Activated naive CD4-positive, alpha-beta T cell treated with Interleukin-2 at 50 U/mL for 16 hours (primary cell): ENCODE results near the gene MIGA1.
"Not testable (repeated sequence)": the region's sequence is repeated elsewhere in the genome, so short reads cannot be mapped to it uniquely, and the experiment has no call there.

Experiments
- DNase-seq: peaks from one replicate; pipeline ENCODE4 v3.0.0-alpha.2; 2020

Gene MIGA1

GRCh38 chr1:77850082-77850481, 70.6 kb downstream of the MIGA1 start:
- no peak for DNase-seq

- DNase-seq = no peak
Observed at GRCh38 chr1:77857552-77857951, 78.1 kb downstream of the MIGA1 start.

DNA sequence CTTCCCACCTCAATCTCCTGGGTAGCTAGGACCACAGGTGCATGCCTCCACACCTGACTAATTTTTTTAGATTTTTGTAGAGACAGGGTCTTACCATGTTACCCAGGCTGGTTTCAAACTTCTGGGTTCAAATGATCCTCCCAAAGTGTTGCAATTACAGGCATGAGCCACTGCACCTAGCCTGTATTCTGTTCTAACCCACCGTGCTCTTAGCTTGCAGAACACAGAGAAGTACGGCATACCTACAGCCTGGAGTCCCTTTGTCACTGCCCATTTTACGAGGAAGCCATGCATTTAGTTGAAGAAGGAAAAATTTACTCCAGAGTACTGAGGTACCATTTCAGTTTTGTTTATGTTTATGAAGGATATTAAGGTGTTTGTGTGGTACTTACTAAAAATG, 79.3 kb downstream of the MIGA1 start:
- DNase-seq = no peak

DNA sequence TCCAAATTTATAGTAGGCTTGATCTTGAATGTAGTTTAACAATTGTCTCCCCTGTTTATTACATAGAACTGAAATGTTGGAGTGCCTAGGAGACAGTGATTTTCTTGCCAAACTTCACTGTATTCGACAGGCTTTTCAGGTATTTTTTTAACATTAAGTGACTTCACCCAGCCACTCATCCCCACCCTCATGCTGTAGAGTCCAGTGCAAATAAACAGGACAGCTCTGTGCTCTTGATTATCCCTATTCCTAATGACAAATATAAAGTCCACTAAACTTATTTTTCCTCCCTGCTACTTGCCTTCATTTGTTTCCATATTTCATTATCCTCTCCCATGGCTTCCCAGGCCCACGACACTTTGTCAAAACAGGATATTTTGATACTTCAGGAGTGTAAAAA, 79.8 kb downstream of the MIGA1 start:
- no peak for DNase-seq

- DNase-seq = no peak
Observed at GRCh38 chr1:77866296-77866695, 86.8 kb downstream of the MIGA1 start.

DNA sequence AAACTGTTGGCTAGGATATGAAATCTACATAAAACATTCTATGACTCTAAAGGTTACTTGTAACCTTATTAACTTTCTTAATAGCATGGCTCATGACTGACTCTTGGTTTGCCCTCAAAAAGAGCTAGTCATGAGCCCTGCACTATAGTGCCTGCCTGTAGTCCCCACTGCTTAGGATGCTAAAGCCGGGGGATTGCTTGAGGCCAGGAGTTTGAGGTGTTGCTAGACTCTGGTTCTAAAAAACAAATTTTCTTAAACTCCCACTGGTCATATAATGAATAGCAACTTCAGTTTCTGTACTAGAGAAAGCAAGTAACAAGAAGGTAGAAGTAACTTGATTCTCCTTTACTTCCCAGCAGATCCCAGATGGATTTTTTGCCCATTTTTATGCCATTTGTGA, 93.2 kb downstream of the MIGA1 start:
- DNase-seq = no peak

GRCh38 chr1:77873461-77873860, 94.0 kb downstream of the MIGA1 start:
- no peak for DNase-seq

DNA sequence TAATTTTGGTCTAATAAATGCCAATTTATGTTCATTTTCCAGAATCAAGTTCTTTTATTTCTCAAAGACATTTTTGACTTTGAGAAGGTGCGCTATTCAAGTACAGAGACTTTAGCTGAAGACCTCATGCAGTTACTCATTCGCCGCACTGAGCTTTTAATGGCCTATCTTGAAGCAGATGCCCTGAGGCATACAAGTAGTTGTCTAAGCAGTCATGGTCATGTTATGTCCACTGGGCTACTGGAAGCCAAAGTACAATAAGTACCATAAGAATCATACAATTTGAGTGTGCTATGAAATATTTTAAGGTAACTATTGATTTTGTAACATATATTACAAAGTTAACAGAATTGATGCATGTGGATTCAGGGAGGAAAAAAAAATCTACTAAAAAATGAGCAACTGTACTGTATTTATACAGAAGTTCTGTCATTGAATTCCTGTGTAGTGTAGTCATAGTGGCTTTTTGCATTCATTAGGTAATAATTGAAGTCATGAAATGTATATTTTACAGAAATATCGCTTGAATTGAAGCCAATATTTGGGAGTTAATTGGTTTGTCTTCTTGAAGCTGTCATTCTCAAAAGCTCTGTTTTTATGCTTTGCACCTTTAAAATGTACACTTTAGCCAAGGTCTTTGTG, 95.5 kb downstream of the MIGA1 start:
- no peak for DNase-seq

GRCh38 chr1:77876884-77877283, 97.4 kb downstream of the MIGA1 start:
- no peak for DNase-seq

- DNase-seq = no peak
Observed at GRCh38 chr1:77881061-77881460, 101.6 kb downstream of the MIGA1 start.

- no peak for DNase-seq
Observed at GRCh38 chr1:77882411-77882810, 103.0 kb downstream of the MIGA1 start.

DNA sequence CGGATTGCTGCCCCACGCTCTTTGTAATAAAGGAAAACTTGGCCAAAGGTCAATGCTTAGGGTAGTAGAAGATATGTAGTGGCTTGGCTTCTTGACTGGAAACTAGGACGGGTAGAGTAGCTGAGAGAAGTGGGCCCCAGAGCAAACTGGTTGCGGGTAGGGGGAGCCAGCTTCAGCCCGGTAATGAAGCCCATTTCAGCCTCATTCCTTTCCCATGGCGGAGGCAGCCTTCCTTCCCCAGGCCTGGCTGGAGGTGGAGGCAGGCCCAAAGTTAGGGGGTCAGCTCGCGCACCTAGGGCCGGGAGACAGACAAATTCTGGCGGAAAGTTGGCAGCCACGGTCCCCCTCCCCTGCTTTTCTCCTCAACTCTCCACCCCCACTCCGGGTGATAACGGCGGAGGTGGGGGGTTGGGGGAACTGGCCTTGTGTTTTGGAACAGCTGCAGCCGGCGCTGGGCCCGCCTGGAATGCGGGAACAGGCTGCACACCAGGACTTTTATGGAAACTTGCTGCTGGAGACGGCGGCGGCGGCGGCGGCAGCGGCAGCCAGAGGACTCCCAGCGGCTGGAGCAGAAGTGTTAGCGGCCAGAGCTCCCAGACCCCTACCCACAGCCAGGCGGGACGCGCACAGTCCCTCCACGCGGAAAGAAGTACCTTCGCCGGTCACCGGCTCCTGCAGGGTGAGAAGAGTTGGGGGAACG, 108.8 kb downstream of the MIGA1 start, which contains the start of gene NEXN:
TSS of gene NEXN (plus strand) at position 544 of the 700 bp plus-strand sequence. CDS start 27,483 bp downstream, outside the sequence.
- DNase-seq = peak; percentile 6

GRCh38 chr1:77888781-77889642, 109.6 kb downstream of the MIGA1 start:
- no peak for DNase-seq

- no peak for DNase-seq
Observed at GRCh38 chr1:77889671-77890070, 110.2 kb downstream of the MIGA1 start.

DNA sequence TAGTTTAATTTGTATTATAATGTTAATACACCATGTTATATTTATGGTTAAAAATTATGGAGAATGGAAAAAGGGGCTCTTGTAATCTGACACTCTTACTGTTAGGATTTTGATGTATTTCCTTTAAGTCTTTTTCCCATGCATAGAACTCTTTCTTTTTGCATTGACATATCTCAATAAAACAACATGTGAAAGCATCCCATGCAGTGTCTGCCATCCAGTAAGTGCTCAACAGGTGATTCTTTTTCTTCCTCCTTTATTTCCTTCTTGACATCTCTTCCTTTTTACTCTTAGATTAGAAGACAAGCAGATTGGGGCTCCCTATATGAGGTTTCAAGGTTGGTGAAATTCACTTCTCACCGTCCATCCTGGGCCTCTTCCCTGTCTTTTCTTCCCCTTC, 111.8 kb downstream of the MIGA1 start:
- no peak for DNase-seq

DNA sequence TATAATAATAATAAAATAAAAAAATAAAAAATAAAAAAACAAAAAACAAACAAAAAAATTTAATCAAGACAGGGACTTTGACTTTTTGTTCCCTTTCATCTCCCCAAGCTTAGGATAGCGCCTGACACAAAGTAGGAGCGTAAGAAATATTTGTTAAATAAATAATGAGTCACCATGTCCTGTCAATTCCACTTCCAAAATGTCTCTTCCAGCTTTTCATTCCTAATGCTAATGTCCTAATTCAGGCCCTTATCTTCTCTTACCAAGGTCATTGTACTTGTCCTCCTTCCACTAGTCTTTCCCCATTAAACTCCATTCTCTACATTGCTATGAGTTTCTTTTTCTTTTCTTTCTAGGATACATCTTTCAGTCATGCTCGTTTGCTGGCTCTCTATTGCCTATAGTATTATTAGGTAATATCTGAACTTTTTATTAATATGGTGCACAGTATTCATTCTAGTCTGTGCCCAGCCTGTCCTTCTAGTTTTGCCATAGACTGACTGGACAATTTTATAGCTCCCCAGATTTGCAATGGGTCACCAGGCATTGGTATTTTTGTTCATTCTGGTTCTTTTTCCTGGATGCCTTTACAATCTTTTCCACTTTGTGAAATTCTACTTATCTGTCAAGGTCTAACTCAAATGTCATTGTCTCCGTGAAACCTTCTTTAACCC, 120.3 kb downstream of the MIGA1 start:
- DNase-seq = no peak

DNA sequence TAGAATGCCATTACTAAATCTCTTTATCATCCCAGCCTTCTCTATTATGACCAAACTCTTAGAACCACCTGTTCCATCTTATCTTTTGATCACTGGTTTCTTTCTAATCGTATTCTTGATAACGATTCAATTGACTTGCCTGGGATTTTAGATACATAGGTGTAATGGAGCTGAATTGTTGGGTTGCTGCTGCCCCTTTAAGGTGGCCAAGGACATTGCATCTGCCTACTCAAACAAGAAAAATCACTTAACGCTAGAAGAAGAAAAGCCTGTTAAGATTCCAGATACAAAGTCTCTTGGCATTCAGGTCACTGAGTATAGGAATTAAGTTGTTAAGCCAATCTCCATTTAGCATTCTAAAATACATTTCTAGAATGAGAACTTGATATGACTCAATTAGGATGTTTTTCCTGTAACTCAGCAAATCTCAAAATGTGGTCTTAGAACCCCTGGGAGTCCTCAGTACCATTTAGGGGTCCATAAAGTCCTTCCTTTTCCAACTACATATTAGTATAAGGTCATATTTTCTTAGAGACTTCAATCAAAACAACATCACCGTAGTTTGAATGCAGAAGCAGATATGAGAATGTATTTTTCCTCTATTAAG, 121.3 kb downstream of the MIGA1 start:
- DNase-seq = no peak

DNA sequence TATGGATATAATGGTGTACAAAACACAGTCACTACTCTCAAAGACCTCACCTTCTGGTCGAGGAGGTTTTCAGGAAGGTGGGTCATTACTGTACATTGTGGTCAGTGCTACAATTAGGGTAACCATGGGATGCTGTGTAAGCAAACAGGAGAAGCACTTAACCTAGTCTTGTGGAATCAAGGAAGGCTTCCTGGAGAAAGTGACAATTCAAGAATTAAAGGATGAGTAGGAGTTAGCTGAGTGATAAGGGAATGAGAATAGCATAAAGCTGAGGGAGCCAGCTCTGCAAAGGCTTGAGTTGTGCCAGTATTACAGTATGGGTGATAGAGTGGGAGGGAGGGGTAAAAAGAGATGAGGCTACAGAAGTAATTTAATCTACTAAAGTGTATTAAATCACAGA, 126.2 kb downstream of the MIGA1 start:
- no peak for DNase-seq

DNA sequence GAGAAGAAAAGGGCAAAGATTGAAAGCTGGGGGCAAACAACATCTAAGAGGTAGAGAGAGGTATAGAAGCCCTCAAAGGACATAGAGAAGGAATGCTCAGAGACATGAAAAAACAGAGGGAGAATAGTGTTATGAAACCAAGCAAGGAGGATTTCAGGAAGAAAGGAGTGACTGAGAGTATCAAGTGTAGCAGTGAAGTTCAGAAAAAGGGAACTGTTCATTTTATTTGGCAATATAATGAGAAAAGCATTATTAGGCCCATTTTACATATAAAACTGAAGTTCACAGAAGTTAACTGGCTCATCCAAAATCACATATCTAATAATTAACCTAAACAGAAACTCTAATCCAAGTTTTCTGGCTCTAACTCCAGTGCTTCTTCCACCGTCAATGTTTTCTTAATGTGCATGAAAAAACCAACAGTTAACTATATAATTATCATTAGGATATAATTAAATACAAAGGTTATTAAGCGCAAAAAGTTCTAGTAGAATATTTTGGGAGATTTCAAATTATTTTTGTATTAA, 126.6 kb downstream of the MIGA1 start:
- DNase-seq = no peak

DNA sequence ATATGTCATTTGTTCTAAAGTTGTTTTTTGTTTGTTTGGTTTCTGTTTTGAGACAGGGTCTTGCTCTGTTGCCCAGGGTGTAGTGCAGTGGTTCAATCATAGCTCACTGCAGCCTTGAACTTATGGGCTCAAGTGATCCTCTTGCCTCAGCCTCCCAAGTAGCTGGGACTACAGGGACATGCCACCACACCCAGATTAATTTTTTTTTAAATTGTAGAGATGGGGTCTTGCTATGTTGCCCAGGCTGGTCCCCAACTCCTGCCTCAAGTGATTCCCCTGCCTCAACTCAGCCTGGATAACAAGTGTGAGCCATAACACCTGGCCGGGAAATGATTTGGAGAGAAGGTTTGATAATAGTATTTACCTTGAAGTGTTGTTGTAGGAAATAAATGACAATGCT, 127.2 kb downstream of the MIGA1 start:
- DNase-seq = no peak

DNA sequence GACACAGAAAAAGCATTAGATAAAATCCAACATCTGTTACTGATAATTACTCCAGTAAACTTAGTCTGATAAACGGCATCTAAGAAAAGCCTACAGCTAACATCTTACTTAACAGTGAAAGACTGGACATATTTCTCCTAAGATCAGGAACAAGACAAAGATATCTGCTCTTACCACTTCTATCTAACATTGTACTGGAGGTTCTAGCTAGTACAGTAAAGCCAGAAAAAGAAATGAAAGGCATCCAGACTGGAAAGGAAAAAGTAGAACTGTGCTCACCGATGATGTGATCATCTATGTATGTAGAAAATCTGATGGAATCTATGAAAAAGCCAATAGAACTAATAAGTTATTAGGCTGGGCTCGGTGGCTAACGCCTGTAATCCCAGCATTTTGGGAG, 130.7 kb downstream of the MIGA1 start:
- no peak for DNase-seq

DNA sequence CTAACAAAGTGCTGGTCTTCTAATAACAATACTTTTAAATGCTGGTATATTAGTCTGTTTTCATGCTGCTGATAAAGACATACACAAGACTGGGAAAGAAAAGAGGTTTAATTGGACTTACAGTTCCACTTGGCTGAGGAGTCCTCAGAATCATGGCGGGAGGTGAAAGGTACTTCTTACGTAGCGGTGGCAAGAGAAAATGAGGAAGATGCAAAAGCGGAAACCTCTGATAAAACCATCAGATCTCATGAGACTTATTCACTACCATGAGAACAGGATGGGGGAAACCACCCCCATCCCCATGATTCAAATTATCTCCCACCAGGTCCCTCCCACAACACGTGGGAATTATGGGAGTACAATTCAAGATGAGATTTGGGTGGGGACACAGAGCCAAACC, 139.5 kb downstream of the MIGA1 start:
- DNase-seq = not testable (repeated sequence)

- DNase-seq = no peak
Observed at GRCh38 chr1:77925518-77925917, 146.1 kb downstream of the MIGA1 start.
